ENCODE data around the gene MBOAT1.

DNA sequence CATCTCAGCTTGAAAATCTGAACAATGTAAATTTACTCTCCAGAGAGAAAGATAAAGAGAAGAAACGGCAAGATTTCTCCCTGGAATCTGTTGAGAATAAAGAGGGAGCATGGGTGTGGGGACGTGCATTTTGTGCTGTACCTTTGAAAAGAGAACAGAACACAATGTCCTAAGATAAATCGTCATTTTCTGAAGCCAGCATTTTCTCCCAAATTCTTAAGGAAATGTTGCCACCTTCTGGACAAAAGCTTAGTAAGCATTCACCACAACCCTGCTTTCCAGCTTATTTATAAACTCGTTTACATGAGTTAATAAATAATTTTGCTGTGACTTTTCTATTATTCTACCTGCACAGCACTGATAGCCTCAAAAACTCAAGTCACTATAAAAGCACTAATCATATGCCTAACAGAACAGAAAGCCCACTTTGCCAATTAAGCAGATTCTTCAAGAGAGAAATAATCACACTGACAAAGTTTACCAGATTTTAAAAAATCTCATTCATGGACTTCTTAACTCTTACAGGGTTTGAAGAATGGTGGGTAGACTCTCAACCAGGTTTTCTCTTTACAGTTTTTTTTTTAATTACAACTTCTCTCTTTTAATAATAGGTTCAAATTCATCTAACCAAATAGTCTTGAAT lies 155.8 kb downstream of the MBOAT1 start:
- TF ChIP-seq NRF1 (IDR thresholded peaks at IDR 0.05; ENCODE audit: low read depth, low read length) (no peak), TAF1 (IDR thresholded peaks at IDR 0.05; ENCODE audit: borderline replicate concordance, low read depth, low read length) (no peak), CTCF (IDR thresholded peaks at IDR 0.05) (peak; percentile 76), RFX5 (IDR thresholded peaks at IDR 0.05; ENCODE audit: low read length) (no peak)
- TF ChIP-seq, protein P1, sequence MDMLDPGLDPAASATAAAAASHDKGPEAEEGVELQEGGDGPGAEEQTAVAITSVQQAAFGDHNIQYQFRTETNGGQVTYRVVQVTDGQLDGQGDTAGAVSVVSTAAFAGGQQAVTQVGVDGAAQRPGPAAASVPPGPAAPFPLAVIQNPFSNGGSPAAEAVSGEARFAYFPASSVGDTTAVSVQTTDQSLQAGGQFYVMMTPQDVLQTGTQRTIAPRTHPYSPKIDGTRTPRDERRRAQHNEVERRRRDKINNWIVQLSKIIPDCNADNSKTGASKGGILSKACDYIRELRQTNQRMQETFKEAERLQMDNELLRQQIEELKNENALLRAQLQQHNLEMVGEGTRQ (IDR thresholded peaks at IDR 0.05; ENCODE audit: borderline replicate concordance, low read depth, low read length) = no peak

Data from SK-N-SH (cell line).